Common myeloid progenitor, CD34-positive (primary cell): ENCODE measurements around the gene KCNJ4. TPM values are rescaled to one million over a fixed set of nuclear protein-coding genes. Genes with fewer than 3 reads are reported as not detected.

Source experiments
- CTCF ChIA-PET: fragments of 350-600 bp; sonication (Branson Sonifier 250); formaldehyde crosslinking; loops from one replicate; lab custom pipeline; 2021; ENCODE audit warnings: antibody characterized with exemption; lab: Charles Lee
- POLR2A ChIA-PET: fragments of 350-600 bp; sonication (Branson Sonifier 250); formaldehyde crosslinking; loops from one replicate; lab custom pipeline; 2021; ENCODE audit warnings: antibody characterized with exemption; lab: Charles Lee
- DNase-seq, 3 donors: peaks; one replicate each; pipeline versions ENCODE4 v3.0.0 to v3.0.0-alpha.2; 2013
- H3K27ac ChIP-seq, 2 experiments: 1 replicate in 1 of 2; 2 replicates in 1 of 2; pipeline ENCODE4 v1.7.0; 2013; ENCODE audit warnings: inconsistent platforms in 2 of 2, low read length in 2 of 2, mild to moderate bottlenecking in 2 of 2, low read depth in 1 of 2, moderate library complexity in 1 of 2; ENCODE audit not compliant: severe bottlenecking in 2 of 2, insufficient read depth in 1 of 2, poor library complexity in 1 of 2
- H3K27me3 ChIP-seq, 5 experiments: replicated peaks in 2 of 5; 1 replicate in 3 of 5; 2 replicates in 2 of 5; pipeline versions ENCODE4 v1.6.1 to v1.7.0; 2013; ENCODE audit warnings: low read length in 4 of 5, mild to moderate bottlenecking in 2 of 5, moderate library complexity in 2 of 5, inconsistent platforms in 1 of 5; ENCODE audit not compliant: insufficient read depth in 5 of 5, control insufficient read depth in 4 of 5
- H3K36me3 ChIP-seq, 4 experiments: 1 replicate in 2 of 4; 2 replicates in 2 of 4; pipeline versions ENCODE4 v1.6.1 to v1.7.0; 2013; ENCODE audit warnings: low read length in 3 of 4, control low read depth in 1 of 4, mild to moderate bottlenecking in 1 of 4; ENCODE audit not compliant: control insufficient read depth in 4 of 4, insufficient read depth in 4 of 4
- H3K4me1 ChIP-seq, 4 experiments: 1 replicate in 3 of 4; 2 replicates in 1 of 4; pipeline versions ENCODE4 v1.6.1 to v1.7.1; 2013; ENCODE audit warnings: low read length in 3 of 4, mild to moderate bottlenecking in 3 of 4, control low read depth in 1 of 4, inconsistent platforms in 1 of 4, moderate library complexity in 1 of 4; ENCODE audit not compliant: control insufficient read depth in 4 of 4, insufficient read depth in 4 of 4; ENCODE audit errors: control extremely low read depth in 1 of 4
- H3K4me3 ChIP-seq, 7 experiments: 1 replicate in 4 of 7; 2 replicates in 3 of 7; pipeline versions ENCODE4 v1.5.1 to v1.7.0; 2013; ENCODE audit warnings: mild to moderate bottlenecking in 7 of 7, low read length in 6 of 7, moderate library complexity in 6 of 7, inconsistent platforms in 2 of 7, low read depth in 2 of 7, control low read depth in 1 of 7; ENCODE audit not compliant: insufficient read depth in 4 of 7, control insufficient read depth in 1 of 7; ENCODE audit errors: extremely low read depth in 1 of 7
- H3K9me3 ChIP-seq, 5 experiments: 1 replicate in 4 of 5; 2 replicates in 1 of 5; pipeline versions ENCODE4 v1.6.1 to v1.7.1; 2013; ENCODE audit warnings: low read length in 4 of 5, mild to moderate bottlenecking in 2 of 5, inconsistent platforms in 1 of 5, low read depth in 1 of 5, moderate library complexity in 1 of 5; ENCODE audit not compliant: control insufficient read depth in 4 of 5, insufficient read depth in 2 of 5; ENCODE audit errors: control extremely low read depth in 1 of 5
- WGBS: methylation state at CpG from one replicate; pipeline ENCODE4 v1.1.5; 2013; ENCODE audit not compliant: insufficient coverage; 5-methylcytosine and 5-hydroxymethylcytosine counted together
- polyA plus RNA-seq: library from polyadenylated mRNA; unstranded; fragments of 120-200 nt; gene quantifications from one replicate; pipeline ENCODE4 v1.2.1, GENCODE V29; 2013

Gene KCNJ4
- polyA plus RNA-seq: not detected

DNA sequence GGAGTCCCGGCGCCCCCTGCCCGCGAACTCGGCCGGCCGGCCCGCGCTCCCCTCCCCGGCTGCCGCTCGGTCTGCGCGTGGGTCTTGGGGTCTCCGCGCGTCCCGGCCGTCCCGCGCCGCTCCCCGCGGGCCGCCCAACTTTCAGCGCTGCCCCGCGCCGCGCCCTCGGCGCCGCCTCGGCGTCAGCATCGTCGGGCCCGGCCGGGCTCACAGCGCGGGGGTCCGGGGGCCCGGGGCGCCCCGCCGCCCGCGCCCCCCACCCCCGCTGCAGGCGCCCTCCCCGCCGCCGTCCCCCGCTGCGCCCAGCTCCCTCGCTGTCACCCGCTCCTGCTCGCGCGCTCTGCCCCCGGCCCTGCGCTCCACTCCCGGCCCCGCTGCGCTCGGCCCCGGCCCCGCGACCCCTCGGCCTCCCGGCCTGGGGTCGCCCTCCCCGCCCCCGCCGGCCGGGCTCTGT lies at the start of gene KCNJ4:
Gene KCNJ4, minus strand, starts transcription at position 124 of the 454 bp plus-strand sequence. CDS start 27,067 bp downstream, outside the sequence.
- WGBS: under 1% methylated on average over 55 of the region's 76 CpGs
- Histone ChIP-seq H3K4me3 (peak within 1 kb of the TSS; percentile 5 to 66 (median 49)), H3K27me3 (peaks cover 0 to 74% (median 33%) of the 10 kb centered on the region in 5 experiments), H3K27ac (no peak within 1 kb of the TSS), H3K9me3 (no peaks in the 10 kb centered on the region), H3K36me3 (no peaks in the 10 kb centered on the region), H3K4me1 (peaks cover 0 to 30% (median 27%) of the 10 kb centered on the region in 4 experiments)
- ChIA-PET POLR2A (interaction anchor here (0.6 kb wide), 1 partner anchor 36 kb away, joined by 4 read pairs; no protein-coding TSS in a partner anchor), CTCF (interaction anchor here (1.4 kb wide), 1 partner anchor 13 kb away, joined by 3 read pairs; the partner anchor contains the start of gene KDELR3)
- no peak for DNase-seq

DNA sequence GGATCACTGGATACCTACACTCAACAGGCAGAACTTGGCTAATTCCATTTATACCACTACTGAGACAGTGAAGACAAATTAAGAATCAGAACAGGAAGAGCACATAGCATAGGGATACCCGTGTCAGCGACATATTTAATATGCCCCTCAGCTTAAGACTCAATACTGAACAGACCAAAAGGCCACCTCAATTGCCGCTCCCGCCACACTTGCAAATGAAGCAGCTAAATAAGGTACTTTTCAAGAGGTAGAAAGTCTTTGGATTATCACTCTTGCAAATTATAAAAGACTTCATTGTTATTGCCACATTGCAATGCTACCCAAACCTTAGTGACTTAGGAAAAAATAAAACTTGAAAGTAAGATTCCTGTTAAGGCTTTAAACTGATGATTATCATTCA lies 48.0 kb upstream of the KCNJ4 start:
- peak overlapping the region in 4 of 7 experiments; percentile 58 to 97 (median 96) for H3K4me3 ChIP-seq
- 27% methylated on average over 2 of the region's 4 CpGs for WGBS
- H3K27me3 ChIP-seq: no peaks in the 10 kb centered on the region
- H3K36me3 ChIP-seq: peaks cover 17 to 60% (median 32%) of the 10 kb centered on the region in 4 experiments
- peaks cover 23 to 42% (median 28%) of the 10 kb centered on the region in 4 experiments for H3K4me1 ChIP-seq
- CTCF ChIA-PET: interaction anchor here (0.6 to 2.5 kb wide), 4 partner anchors 10 to 703 kb away, joined by 4 to 13 read pairs (median 10); no protein-coding TSS in a partner anchor
- POLR2A ChIA-PET: interaction anchor here (1.6 to 3.2 kb wide), 2 partner anchors 14 to 16 kb away, joined by 3 to 13 read pairs; no protein-coding TSS in a partner anchor
- H3K27ac ChIP-seq: peak overlapping the region in 1 of 2 experiments; percentile 40
- H3K9me3 ChIP-seq: no peaks in the 10 kb centered on the region
- no peak for DNase-seq

DNA sequence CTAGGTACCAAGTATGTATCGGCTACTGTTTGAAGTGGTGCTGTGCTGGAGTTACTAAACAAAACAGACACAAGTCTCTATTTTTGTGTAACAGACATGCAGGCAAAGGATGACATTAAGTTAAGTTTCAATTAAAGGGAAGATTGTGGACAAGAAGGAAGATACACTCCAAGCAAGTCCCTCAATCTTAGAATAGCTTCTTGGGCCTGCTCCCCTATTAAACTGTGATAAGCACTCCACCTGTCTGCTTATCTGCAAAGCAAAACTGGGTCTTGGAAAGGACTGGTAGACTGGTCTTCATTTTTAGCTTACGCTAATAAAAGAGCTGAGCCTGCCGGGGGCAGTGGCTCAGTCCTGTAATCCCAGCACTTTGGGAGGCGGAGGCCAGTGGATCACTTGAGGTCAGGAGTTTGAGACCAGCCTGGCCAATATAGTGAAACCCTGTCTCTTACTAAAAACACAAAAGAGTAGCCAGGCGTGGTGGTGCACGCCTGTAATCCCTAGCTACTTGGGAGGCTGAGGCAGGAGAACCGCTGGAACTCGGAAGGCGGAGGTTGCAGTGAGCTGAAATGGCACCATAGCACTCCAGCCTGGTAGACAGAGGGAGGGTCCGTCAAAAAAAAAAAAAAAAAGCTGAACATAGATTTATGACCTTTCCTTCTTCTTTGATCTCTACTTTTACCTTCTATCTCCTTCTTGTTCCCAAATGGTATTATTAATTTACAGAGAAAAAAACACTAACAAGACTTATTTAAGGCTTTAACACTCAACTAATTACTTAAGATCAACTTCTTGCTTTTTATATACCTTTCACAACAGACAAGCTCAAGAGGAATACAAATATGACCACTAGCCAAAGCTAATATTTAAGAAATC lies 47.0 kb upstream of the KCNJ4 start:
- ChIA-PET POLR2A (interaction anchor here (0.6 to 3.2 kb wide), 4 partner anchors 13 to 69 kb away, joined by 3 to 13 read pairs (median 3); no protein-coding TSS in a partner anchor), CTCF (interaction anchor here (0.6 to 2.5 kb wide), 7 partner anchors 9 to 704 kb away, joined by 3 to 13 read pairs (median 6); no protein-coding TSS in a partner anchor)
- 100% methylated on average over 7 of the region's 10 CpGs for WGBS
- H3K27ac ChIP-seq: peak overlapping the region in 1 of 2 experiments; percentile 49
- no peaks in the 10 kb centered on the region for H3K27me3 ChIP-seq
- peaks cover 21 to 66% (median 40%) of the 10 kb centered on the region in 4 experiments for H3K36me3 ChIP-seq
- H3K9me3 ChIP-seq: no peaks in the 10 kb centered on the region
- peaks cover 23 to 40% (median 26%) of the 10 kb centered on the region in 4 experiments for H3K4me1 ChIP-seq
- no peak for DNase-seq
- peak overlapping the region in 2 of 7 experiments; percentile 58 to 97 for H3K4me3 ChIP-seq

DNA sequence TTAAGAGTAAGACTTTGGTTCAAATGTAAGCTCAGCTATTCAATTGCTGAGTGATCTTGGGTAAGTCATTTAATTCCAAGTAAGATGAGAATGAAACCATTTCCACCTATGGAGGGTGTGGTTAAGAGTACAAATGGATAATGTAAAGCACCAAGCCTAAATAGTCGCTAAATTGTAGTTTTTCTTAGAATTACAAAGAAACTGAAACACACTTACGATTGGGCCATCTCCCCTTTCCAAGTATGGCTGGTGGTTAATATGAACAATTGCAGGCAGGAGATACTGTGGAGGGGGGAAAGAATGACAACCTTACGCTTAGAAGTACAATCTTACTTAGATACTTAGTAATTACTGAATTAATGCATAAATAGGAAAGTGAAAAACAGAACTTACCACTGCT lies 42.9 kb upstream of the KCNJ4 start:
- Histone ChIP-seq H3K9me3 (no peaks in the 10 kb centered on the region), H3K4me1 (peaks cover 5 to 14% (median 6%) of the 10 kb centered on the region in 4 experiments), H3K4me3 (no peak overlapping the region), H3K36me3 (peaks cover 48 to 89% (median 74%) of the 10 kb centered on the region in 4 experiments), H3K27ac (no peak overlapping the region), H3K27me3 (no peaks in the 10 kb centered on the region)
- WGBS: no CpG with 5 or more reads among the region's 3 CpGs
- POLR2A ChIA-PET: interaction anchor here (0.7 to 1.5 kb wide), 2 partner anchors 9 to 13 kb away, joined by 3 to 4 read pairs; no protein-coding TSS in a partner anchor
- CTCF ChIA-PET: interaction anchor here (1.7 kb wide), 1 partner anchor 54 kb away, joined by 3 read pairs; no protein-coding TSS in a partner anchor
- DNase-seq: no peak

DNA sequence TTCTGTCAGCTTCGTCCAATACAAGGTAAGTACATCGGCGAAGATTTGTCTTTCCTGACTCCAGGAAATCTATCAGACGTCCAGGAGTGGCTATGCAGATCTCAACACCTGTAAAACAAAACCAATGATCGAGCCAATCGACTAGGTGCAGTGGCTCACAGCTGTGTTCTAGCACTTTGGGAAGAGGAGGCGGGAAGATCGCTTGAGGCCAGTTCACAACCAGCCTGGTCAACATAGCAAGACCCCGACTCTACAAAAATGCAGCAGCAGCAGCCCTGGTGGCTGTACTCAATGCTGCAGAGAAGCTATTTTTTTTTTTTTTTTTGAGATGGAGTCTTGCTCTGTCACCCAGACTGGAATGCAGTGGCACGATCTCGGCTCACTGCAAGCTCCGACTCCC lies 39.9 kb upstream of the KCNJ4 start:
- peaks cover 48 to 96% (median 78%) of the 10 kb centered on the region in 4 experiments for H3K36me3 ChIP-seq
- CTCF ChIA-PET: interaction anchor here (0.9 to 1.4 kb wide), 6 partner anchors 9 to 77 kb away, joined by 3 to 6 read pairs (median 3); no protein-coding TSS in a partner anchor
- H3K4me1 ChIP-seq: peaks cover 0 to 2% (median 0%) of the 10 kb centered on the region in 4 experiments
- H3K27me3 ChIP-seq: no peaks in the 10 kb centered on the region
- H3K27ac ChIP-seq: no peak overlapping the region
- no peak overlapping the region for H3K4me3 ChIP-seq
- POLR2A ChIA-PET: no interaction called here
- WGBS: 100% methylated on average over 8 of the region's 12 CpGs
- no peak for DNase-seq
- no peaks in the 10 kb centered on the region for H3K9me3 ChIP-seq

DNA sequence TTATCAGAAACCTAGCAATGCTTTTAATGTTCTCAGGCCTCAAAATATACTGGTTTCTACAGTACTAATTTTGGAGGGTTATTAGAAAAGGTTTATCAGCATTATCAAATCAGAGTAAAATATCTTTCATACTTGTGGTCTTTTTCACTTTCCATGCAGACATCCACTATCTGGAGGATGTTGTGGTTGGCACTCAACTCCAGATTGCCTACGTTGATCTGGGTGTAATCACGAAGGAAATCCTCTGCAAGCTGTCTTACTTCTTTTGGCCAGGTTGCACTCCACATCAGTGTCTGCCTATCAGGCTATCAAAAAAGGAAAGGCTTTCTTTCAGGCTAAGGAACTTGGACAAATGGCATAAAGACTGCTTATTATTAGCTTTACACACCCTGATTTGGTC lies 39.5 kb upstream of the KCNJ4 start:
- POLR2A ChIA-PET: no interaction called here
- WGBS: 18% methylated on average over 2 of the region's 2 CpGs

More for the DNA sequence above, 39.5 kb upstream of the KCNJ4 start:
- H3K4me3 ChIP-seq: no peak overlapping the region
- no peak overlapping the region for H3K27ac ChIP-seq
- no peaks in the 10 kb centered on the region for H3K27me3 ChIP-seq
- peaks cover 46 to 96% (median 78%) of the 10 kb centered on the region in 4 experiments for H3K36me3 ChIP-seq
- DNase-seq: peak in 2 of 3 donors; percentile 55 to 66
- H3K9me3 ChIP-seq: no peaks in the 10 kb centered on the region
- CTCF ChIA-PET: interaction anchor here (0.9 to 1.4 kb wide), 4 partner anchors 11 to 78 kb away, joined by 3 to 6 read pairs (median 4); no protein-coding TSS in a partner anchor
- H3K4me1 ChIP-seq: peaks cover 0 to 2% (median 0%) of the 10 kb centered on the region in 4 experiments
